ENCODE measurements around the gene ANKS1A.
"Not testable (repeated sequence)": the region's sequence is repeated elsewhere in the genome, so short reads cannot be mapped to it uniquely, and the experiment has no call there.

Gene ANKS1A

DNA sequence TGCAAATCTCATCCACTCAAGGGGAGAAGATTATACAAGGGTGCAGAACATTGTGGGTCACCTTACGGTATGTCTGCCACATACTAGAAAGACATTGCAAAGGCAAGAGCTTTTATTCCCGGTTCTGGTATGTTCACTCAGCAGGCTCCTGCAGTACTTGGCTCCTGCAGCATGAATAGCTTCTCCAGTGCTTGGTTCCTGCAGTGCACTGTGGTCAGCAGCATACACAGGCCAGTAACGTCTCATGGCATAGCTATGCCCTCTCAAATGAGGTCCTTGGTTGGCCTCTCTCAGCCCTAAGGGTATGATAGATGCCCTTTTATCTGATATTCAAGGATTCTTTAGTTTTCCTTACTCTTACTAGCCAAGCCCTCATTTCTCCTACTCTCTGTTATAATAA is 239.4 kb downstream of the ANKS1A start:
- TF ChIP-seq EZH2phosphoT487 (IDR thresholded peaks at IDR 0.05; ENCODE audit: borderline replicate concordance, low read length) = no peak
- TF ChIP-seq, protein P1, sequence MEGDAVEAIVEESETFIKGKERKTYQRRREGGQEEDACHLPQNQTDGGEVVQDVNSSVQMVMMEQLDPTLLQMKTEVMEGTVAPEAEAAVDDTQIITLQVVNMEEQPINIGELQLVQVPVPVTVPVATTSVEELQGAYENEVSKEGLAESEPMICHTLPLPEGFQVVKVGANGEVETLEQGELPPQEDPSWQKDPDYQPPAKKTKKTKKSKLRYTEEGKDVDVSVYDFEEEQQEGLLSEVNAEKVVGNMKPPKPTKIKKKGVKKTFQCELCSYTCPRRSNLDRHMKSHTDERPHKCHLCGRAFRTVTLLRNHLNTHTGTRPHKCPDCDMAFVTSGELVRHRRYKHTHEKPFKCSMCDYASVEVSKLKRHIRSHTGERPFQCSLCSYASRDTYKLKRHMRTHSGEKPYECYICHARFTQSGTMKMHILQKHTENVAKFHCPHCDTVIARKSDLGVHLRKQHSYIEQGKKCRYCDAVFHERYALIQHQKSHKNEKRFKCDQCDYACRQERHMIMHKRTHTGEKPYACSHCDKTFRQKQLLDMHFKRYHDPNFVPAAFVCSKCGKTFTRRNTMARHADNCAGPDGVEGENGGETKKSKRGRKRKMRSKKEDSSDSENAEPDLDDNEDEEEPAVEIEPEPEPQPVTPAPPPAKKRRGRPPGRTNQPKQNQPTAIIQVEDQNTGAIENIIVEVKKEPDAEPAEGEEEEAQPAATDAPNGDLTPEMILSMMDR (IDR thresholded peaks at IDR 0.05; ENCODE audit: low read depth, low read length, poor library complexity, severe bottlenecking) = no peak
- Histone ChIP-seq H3K4me3 (ENCODE audit: low read length) (no peak overlapping the region), H4K20me1 (ENCODE audit: control insufficient read depth, insufficient read depth, low read depth, low read length) (no peaks in the 10 kb centered on the region), H3K4me2 (ENCODE audit: low read length) (no peak overlapping the region), H3K79me2 (ENCODE audit: control insufficient read depth, low read length) (no peaks in the 10 kb centered on the region), H3K36me3 (ENCODE audit: control insufficient read depth, low read length) (no peaks in the 10 kb centered on the region), H3K27me3 (ENCODE audit: control insufficient read depth, low read length) (peaks cover 32% of the 10 kb centered on the region), H3K4me1 (ENCODE audit: control insufficient read depth, low read length) (no peaks in the 10 kb centered on the region), H3K27ac (ENCODE audit: low read depth, low read length) (no peak overlapping the region), H3K9me3 (ENCODE audit: control insufficient read depth, insufficient read depth, low read length) (no peaks in the 10 kb centered on the region), H3F3A (ENCODE audit: control insufficient read depth, insufficient read depth) (no peaks in the 10 kb centered on the region), H3K9me2 (replicated peaks; ENCODE audit: control insufficient read depth, low read length) (no peaks in the 10 kb centered on the region)

DNA sequence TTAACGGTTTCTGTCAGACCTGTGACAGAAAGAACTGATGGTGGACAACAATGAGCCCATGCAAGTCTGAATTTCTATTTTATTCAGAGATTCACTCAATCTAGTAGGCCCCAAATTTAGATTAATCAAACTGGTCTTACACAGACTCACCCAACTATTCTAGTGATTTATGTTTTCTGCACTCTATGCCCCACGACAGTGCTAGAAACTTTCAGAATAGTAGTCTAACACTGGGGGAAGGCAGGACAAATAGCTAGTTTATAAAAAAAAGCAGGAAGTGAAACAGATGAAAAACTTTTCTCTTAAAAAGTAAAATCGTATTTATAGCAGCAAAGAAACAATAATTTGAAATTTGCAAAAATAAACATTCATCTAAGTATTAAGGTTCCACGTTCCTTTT is 247.1 kb downstream of the ANKS1A start:
- Histone ChIP-seq H4K20me1 (ENCODE audit: control insufficient read depth, insufficient read depth, low read depth, low read length) (0 out of 2 replicates have a peak, but pooled peaks cover 3% of the 10 kb centered on the region), H3K9me2 (replicated peaks; ENCODE audit: control insufficient read depth, low read length) (no peaks in the 10 kb centered on the region), H3K79me2 (ENCODE audit: control insufficient read depth, low read length) (no peaks in the 10 kb centered on the region), H3K27ac (ENCODE audit: low read depth, low read length) (no peak overlapping the region), H3K4me2 (ENCODE audit: low read length) (peak overlapping the region; percentile 65), H3K4me1 (ENCODE audit: control insufficient read depth, low read length) (peaks cover 22% of the 10 kb centered on the region), H3K27me3 (ENCODE audit: control insufficient read depth, low read length) (peaks cover 17% of the 10 kb centered on the region), H3K4me3 (ENCODE audit: low read length) (peak overlapping the region; percentile 50), H3K9me3 (ENCODE audit: control insufficient read depth, insufficient read depth, low read length) (no peaks in the 10 kb centered on the region), H3F3A (ENCODE audit: control insufficient read depth, insufficient read depth) (peaks cover 3% of the 10 kb centered on the region; the same call in 1 of the 2 replicates), H3K36me3 (ENCODE audit: control insufficient read depth, low read length) (no peaks in the 10 kb centered on the region)
- TF ChIP-seq EZH2phosphoT487 (IDR thresholded peaks at IDR 0.05; ENCODE audit: borderline replicate concordance, low read length) = no peak
- TF ChIP-seq, protein P1 (IDR thresholded peaks at IDR 0.05; ENCODE audit: low read depth, low read length, poor library complexity, severe bottlenecking) = no peak

- H3K4me1 ChIP-seq (ENCODE audit: control insufficient read depth, low read length) = peaks cover 26% of the 10 kb centered on the region
- not testable (repeated sequence) for H4K20me1 ChIP-seq (ENCODE audit: control insufficient read depth, insufficient read depth, low read depth, low read length); H3K27ac ChIP-seq (ENCODE audit: low read depth, low read length); H3K9me3 ChIP-seq (ENCODE audit: control insufficient read depth, insufficient read depth, low read length); H3K79me2 ChIP-seq (ENCODE audit: control insufficient read depth, low read length); H3F3A ChIP-seq (ENCODE audit: control insufficient read depth, insufficient read depth); H3K36me3 ChIP-seq (ENCODE audit: control insufficient read depth, low read length); H3K4me3 ChIP-seq (ENCODE audit: low read length); H3K4me2 ChIP-seq (ENCODE audit: low read length); H3K9me2 ChIP-seq (replicated peaks; ENCODE audit: control insufficient read depth, low read length)
- peaks cover 12% of the 10 kb centered on the region for H3K27me3 ChIP-seq (ENCODE audit: control insufficient read depth, low read length)
These were observed 249.1 kb downstream of the ANKS1A start for GRCh38 chr6:35138191-35138590.

- no peaks in the 10 kb centered on the region for H3K79me2 ChIP-seq (ENCODE audit: control insufficient read depth, low read length)
- no peak for TF ChIP-seq EZH2phosphoT487 (IDR thresholded peaks at IDR 0.05; ENCODE audit: borderline replicate concordance, low read length)
- TF ChIP-seq, protein P1 (IDR thresholded peaks at IDR 0.05; ENCODE audit: low read depth, low read length, poor library complexity, severe bottlenecking) = no peak
- peaks cover 26% of the 10 kb centered on the region for H3K4me1 ChIP-seq (ENCODE audit: control insufficient read depth, low read length)
- H4K20me1 ChIP-seq (ENCODE audit: control insufficient read depth, insufficient read depth, low read depth, low read length) = 0 out of 2 replicates have a peak, but pooled peaks cover 3% of the 10 kb centered on the region
- H3K4me3 ChIP-seq (ENCODE audit: low read length) = no peak overlapping the region
- no peaks in the 10 kb centered on the region for H3K36me3 ChIP-seq (ENCODE audit: control insufficient read depth, low read length)
- H3F3A ChIP-seq (ENCODE audit: control insufficient read depth, insufficient read depth) = peaks cover 3% of the 10 kb centered on the region; the same call in 1 of the 2 replicates
- H3K27ac ChIP-seq (ENCODE audit: low read depth, low read length) = no peak overlapping the region
- H3K4me2 ChIP-seq (ENCODE audit: low read length) = no peak overlapping the region
- H3K27me3 ChIP-seq (ENCODE audit: control insufficient read depth, low read length) = peaks cover 12% of the 10 kb centered on the region
- no peaks in the 10 kb centered on the region for H3K9me3 ChIP-seq (ENCODE audit: control insufficient read depth, insufficient read depth, low read length)
- H3K9me2 ChIP-seq (replicated peaks; ENCODE audit: control insufficient read depth, low read length) = no peaks in the 10 kb centered on the region
These were observed 250.4 kb downstream of the ANKS1A start for GRCh38 chr6:35139470-35139869.
